ENCODE results near the gene PAPPA2.

The PAPPA2 gene

DNA sequence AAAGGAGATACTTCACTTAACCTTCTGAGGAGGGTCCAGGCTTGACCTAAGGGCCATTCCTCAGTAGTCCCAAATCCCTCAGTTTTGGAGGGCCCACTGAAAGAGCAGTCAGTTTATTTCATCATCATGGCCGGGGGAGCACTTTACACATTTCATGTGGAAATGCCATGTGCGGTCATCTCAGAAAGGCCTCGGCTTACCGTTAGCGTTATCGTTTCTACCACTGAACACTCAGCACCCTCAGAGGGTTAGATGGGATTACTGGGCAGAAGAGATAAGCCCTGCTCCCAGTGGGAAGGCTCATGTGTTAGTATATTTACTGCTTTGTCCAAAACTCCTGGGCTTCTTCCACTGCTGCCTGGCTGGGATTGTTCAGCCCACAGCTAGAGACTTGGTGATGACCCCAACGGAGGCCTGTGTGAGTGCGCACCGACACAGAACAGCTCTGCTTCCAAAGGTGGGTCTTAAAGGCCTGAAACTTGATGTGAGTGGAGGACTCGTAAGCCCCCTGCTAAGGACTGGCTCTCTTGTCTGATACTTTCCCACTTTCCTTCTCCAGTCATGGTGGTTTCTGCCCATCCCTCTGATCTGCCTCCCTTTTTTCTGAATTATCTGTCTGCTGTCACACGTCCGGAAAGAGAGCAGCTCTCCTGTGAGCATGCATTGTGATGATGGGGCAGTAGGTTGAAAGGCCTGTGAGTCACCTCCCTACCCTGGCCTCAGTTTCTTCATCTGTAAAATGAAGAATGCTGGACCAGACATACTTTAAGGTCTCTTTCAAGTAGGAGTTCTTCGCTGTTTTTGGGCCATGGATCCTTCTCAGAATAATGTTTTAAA is 417.0 kb downstream of the PAPPA2 start:
- TF ChIP-seq, protein P1, sequence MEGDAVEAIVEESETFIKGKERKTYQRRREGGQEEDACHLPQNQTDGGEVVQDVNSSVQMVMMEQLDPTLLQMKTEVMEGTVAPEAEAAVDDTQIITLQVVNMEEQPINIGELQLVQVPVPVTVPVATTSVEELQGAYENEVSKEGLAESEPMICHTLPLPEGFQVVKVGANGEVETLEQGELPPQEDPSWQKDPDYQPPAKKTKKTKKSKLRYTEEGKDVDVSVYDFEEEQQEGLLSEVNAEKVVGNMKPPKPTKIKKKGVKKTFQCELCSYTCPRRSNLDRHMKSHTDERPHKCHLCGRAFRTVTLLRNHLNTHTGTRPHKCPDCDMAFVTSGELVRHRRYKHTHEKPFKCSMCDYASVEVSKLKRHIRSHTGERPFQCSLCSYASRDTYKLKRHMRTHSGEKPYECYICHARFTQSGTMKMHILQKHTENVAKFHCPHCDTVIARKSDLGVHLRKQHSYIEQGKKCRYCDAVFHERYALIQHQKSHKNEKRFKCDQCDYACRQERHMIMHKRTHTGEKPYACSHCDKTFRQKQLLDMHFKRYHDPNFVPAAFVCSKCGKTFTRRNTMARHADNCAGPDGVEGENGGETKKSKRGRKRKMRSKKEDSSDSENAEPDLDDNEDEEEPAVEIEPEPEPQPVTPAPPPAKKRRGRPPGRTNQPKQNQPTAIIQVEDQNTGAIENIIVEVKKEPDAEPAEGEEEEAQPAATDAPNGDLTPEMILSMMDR (IDR thresholded peaks at IDR 0.05; ENCODE audit: low read depth, low read length), result no peak
- Histone ChIP-seq H3K27me3 (ENCODE audit: insufficient read depth, low read depth, severe bottlenecking) (no peaks in the 10 kb centered on the region), H3K9me3 (ENCODE audit: severe bottlenecking) (no peaks in the 10 kb centered on the region), H3K36me3 (no peaks in the 10 kb centered on the region), H3K27ac (no peak overlapping the region), H3K4me3 (ENCODE audit: low read depth, low read length) (no peak overlapping the region)
- peak; percentile 64 for DNase-seq

GRCh38 chr1:176880955-176881595 is 418.1 kb downstream of the PAPPA2 start:
- H3K9me3 ChIP-seq (ENCODE audit: severe bottlenecking), result no peaks in the 10 kb centered on the region
- TF ChIP-seq, protein P1 (IDR thresholded peaks at IDR 0.05; ENCODE audit: low read depth, low read length), result peak; percentile 91
- H3K27me3 ChIP-seq (ENCODE audit: insufficient read depth, low read depth, severe bottlenecking), result no peaks in the 10 kb centered on the region
- H3K4me3 ChIP-seq (ENCODE audit: low read depth, low read length), result no peak overlapping the region
- DNase-seq, result peak; percentile 90
- no peaks in the 10 kb centered on the region for H3K36me3 ChIP-seq
- H3K27ac ChIP-seq, result no peak overlapping the region

GRCh38 chr1:176884286-176884685 is 421.3 kb downstream of the PAPPA2 start:
- H3K9me3 ChIP-seq (ENCODE audit: severe bottlenecking), result no peaks in the 10 kb centered on the region
- H3K27ac ChIP-seq, result no peak overlapping the region
- H3K27me3 ChIP-seq (ENCODE audit: insufficient read depth, low read depth, severe bottlenecking), result no peaks in the 10 kb centered on the region
- TF ChIP-seq, protein P1 (IDR thresholded peaks at IDR 0.05; ENCODE audit: low read depth, low read length), result no peak
- H3K36me3 ChIP-seq, result no peaks in the 10 kb centered on the region
- no peak for DNase-seq
- no peak overlapping the region for H3K4me3 ChIP-seq (ENCODE audit: low read depth, low read length)

DNA sequence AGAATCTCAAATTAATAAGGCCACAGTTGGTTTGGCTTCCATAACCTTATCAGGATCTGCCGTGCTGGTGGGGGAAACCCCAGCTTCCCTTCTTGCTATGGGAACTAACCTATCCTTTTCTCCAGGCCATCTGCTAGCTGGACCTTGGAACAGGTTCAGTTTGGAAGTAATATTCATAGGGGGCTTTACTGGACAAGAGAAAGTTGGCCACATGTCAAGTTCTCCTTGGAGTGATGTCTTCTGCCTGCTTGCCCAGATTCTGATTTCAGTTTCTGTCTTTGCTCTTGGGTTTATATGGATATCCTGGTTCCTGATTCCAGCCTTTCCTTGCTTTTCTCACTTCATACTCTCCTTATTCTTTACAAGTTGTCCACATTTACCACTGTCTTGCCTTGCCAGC is 421.9 kb downstream of the PAPPA2 start:
- no peak for DNase-seq
- TF ChIP-seq, protein P1 (IDR thresholded peaks at IDR 0.05; ENCODE audit: low read depth, low read length), result no peak
- no peak overlapping the region for H3K27ac ChIP-seq
- H3K4me3 ChIP-seq (ENCODE audit: low read depth, low read length), result no peak overlapping the region
- H3K27me3 ChIP-seq (ENCODE audit: insufficient read depth, low read depth, severe bottlenecking), result no peaks in the 10 kb centered on the region
- no peaks in the 10 kb centered on the region for H3K36me3 ChIP-seq
- H3K9me3 ChIP-seq (ENCODE audit: severe bottlenecking), result no peaks in the 10 kb centered on the region

DNA sequence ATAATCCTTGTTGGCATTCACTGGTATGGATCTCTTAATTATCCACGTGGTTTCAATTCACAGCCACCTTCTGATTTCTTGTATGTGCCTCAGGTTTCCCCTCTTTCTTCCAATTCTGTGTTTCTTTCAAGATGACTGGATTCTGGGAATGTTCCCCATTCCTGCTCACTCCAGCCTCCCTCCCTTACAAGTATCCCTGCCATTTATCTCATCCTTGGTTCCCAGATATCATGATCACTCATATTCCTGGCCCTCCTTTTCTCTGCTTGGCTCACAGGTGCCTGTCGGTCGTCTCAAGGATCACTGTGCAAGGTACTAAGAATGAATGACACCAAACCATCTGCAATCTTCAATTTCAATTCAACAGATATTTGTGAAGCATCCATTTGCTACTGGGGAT is 422.4 kb downstream of the PAPPA2 start:
- TF ChIP-seq, protein P1 (IDR thresholded peaks at IDR 0.05; ENCODE audit: low read depth, low read length), result no peak
- Histone ChIP-seq H3K27me3 (ENCODE audit: insufficient read depth, low read depth, severe bottlenecking) (no peaks in the 10 kb centered on the region), H3K4me3 (ENCODE audit: low read depth, low read length) (no peak overlapping the region), H3K36me3 (no peaks in the 10 kb centered on the region), H3K9me3 (ENCODE audit: severe bottlenecking) (no peaks in the 10 kb centered on the region), H3K27ac (no peak overlapping the region)
- no peak for DNase-seq

All from WERI-Rb-1 (cell line).